HS-5 (cell line): ENCODE results near the gene KIF5C.
"Not testable (repeated sequence)": the region's sequence is repeated elsewhere in the genome, so short reads cannot be mapped to it uniquely, and the experiment has no call there.

Experiments
- DNase-seq: peaks from one replicate; pipeline ENCODE4 v3.0.0-alpha.2; 2012; ENCODE audit warnings: low read depth

Gene KIF5C

DNA sequence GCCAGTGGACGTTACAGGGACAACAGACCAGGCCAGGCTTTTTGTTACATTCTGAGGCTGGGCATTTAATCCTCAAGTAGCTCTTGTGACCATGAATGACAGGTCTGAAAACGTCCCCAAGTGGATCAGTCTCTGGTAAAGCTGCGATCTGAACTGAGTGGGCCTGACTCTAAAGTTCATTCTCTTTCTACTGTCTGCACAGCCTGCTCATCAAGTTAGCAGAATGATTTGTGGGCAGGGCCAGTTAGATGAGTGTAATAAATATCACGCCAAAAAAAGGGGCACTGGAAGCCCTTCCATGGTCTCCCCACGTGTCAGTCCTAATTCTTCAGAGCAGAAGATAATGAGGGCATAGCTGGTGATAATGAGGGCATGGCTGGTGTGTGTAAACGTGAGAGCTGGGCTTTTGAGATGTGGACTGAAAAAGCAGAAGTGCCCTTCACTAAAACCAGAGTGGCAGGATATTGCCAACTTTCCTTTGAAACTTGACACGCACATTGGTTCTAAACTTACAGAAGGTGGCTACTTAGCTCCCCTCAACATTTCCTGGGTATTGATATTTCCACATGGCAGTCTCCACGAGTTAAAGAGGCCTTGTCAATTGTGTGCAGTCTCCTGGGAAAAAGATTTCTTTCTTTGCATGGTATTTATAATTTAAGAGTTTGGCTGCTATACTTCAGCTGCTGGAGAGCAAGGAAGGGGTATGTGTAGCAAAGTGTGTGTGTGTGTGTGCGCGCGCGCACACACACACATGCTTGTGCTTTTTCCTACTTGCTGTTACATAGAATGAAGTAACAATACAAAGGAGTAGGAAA lies 90.8 kb downstream of the KIF5C start:
- DNase-seq = no peak

GRCh38 chr2:148966438-148966758 lies 91.4 kb downstream of the KIF5C start:
- DNase-seq = no peak

DNA sequence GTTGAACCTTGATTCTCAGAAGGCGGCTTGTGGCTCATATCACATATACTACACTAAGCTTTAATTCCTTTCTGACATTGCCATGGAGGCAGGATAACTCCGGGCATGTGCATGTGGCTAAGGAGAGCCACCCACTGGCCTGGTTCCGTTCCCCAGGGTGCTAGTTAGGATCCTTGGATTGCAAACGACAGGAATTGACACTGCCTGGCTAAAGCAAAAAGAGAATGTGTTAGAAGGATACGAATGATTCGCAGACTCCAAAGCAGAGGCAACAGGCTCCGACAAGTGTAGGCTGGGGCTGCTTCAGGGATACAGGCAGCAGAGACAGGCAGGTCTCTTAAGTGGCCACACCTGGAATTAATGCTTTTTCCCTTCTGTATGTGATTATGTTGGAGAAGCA lies 92.0 kb downstream of the KIF5C start:
- DNase-seq = no peak

GRCh38 chr2:148967578-148967977 lies 92.6 kb downstream of the KIF5C start:
- DNase-seq = no peak

GRCh38 chr2:148968301-148968700 lies 93.3 kb downstream of the KIF5C start:
- no peak for DNase-seq

DNA sequence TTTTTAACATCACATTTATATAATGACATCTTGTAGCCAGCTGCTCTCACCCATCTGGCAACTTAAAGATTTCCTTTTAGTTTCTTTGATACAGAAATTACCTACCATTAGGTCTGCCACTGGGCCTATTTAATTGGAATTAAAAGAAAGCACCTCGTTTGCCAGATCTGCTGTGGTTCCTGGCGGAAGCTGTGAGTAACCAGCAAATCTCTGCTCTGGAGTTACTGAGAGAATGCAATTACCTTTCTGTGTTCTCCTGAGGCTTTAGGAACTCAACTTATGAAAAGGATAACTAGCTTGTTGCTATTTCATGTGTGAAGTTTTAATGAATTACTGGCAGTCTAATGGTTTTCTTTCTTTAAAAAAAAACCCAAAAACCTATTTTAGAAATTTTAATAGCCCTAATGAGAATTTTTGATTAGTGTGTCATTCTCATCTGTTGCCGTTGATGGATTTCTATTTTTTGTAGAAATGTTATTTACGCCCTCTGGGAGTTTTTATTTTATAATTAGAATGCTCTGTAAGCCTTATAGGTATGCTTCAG lies 93.8 kb downstream of the KIF5C start:
- DNase-seq = no peak

- DNase-seq = no peak
These were observed 94.6 kb downstream of the KIF5C start for GRCh38 chr2:148969659-148970061.

DNA sequence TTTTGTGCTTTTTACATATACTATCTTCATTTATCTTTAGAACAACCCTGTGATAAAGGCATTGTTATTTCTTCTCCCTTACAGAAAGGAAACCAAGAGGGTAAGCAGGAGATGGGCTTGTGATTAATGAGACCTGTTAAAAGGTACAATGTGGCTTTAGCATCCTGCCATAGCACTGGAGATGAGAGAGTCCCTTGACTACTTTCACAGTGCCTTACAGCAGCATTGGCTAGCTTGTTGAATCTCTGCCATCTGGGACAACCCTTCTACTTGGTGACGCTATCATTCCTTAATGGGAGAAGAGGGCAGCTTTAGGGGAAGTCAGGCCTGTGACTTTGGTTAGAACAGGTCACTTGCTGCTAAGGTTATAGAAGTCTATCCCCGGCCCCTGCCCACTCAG lies 95.4 kb downstream of the KIF5C start:
- DNase-seq = no peak

DNA sequence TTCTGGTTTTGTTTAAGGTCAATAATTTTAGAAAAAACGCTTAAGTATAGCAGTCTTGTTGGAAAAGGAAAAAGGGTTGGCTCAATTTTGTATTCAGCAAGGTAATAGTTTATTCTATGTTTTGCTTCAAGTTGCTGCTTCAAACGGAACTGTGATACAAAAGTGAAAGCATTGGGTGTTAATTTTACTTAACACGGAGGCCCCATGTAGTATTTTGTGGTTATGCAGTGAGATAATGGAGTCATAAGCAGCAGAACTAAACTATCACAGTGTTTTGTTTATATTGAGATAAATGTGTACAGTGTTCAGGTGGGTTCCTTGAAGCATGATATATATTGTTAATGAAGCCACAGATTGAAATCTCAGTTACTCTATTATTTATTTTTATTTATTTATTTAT lies 96.5 kb downstream of the KIF5C start:
- DNase-seq = no peak

DNA sequence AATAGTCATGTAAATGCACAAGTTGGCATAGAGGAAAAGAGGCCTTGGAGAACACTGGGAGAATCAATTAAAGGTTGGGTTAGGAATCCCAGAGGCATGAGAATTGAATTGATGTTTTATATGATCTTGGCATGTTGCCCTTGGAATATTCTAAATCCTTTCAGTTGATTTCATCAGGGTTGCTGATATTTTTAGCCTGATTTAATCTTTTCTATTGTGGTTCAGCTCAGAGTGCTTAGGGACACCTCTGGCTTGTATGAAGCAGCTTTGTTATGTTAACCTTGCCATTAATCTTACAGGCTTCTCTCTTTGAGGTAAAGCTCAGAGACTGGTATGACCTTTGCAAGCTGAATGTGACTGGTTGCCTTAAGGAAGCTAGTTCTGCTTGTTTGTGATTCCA lies 99.1 kb downstream of the KIF5C start:
- DNase-seq = no peak

GRCh38 chr2:148978026-148978685 lies 103.1 kb downstream of the KIF5C start:
- no peak for DNase-seq

GRCh38 chr2:148978706-148979105 lies 103.7 kb downstream of the KIF5C start:
- no peak for DNase-seq

GRCh38 chr2:148979164-148979918 lies 104.3 kb downstream of the KIF5C start:
- DNase-seq = no peak

DNA sequence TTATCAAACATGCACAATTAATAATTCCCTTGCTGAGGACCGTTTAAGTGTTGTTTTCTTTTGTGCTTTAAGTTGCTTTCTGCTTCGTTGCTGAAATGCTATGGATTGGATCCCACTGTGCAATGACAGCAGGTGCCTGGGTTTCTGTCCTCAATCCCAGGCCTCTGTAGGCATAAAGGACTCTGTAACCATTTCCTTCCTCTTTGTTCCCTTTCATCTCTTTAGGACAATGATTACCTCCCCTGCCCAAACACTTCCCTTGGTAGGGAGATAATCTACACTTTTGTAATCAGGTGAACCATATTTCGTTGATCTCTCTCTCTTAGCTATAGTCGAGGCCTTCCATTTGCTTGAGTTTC lies 104.9 kb downstream of the KIF5C start:
- DNase-seq = no peak

GRCh38 chr2:148980496-148980895 lies 105.5 kb downstream of the KIF5C start:
- DNase-seq = not testable (repeated sequence)

DNA sequence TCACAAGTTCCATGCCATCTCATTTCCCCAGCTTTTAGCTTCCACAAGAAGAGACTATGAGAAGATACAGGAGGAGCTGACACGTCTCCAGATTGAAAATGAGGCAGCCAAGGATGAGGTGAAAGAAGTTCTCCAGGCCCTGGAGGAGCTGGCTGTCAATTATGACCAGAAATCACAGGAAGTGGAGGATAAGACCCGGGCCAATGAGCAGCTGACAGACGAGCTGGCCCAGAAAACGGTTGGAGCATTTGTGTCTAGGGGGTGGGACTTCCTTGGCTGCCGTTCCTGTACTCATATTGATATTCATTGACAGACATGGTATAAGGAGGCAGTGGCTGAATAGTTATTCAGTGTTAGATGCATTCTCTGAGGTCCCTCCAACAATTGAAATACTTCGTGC lies 106.3 kb downstream of the KIF5C start:
- DNase-seq = no peak

DNA sequence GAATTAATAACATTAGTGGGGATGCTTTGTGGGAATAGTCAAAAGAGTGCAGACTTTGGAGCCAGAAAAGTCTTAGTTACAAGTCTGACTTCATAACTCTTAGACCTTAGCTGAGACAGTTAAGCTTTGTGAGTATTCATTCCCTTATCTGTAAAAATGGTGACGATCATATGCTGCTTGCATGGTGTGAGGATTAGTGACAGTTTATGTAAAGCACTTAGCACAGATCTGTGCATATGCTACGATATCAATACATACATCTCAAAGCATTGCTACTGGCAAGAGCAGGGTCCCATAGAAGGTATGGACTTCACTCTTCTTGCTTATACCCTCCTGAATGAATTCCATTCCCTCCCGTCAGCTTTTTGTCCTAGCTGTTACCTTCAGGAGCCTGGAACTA lies 106.8 kb downstream of the KIF5C start:
- no peak for DNase-seq

DNA sequence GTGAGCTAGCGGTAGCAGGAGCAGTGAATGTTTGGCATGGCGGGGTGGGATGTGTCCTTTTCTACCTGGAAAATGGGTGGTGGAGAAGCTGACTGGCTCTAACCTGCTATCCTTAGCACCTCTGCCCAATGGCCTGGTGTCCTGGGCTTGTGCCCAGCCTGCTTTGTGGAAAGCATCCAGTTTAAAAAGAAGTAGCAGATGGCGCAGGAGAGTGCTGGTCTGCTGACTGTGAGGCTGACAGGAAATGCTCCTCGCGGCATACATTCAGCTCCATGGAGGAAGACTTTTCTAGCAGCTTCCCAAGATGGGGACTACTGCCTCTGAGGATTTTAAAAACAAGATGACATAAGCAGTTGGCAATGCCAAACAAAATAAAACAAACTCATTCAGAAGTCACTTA lies 107.3 kb downstream of the KIF5C start:
- no peak for DNase-seq

GRCh38 chr2:148983896-148984295 lies 108.9 kb downstream of the KIF5C start:
- DNase-seq = no peak

GRCh38 chr2:148984449-148984848 lies 109.4 kb downstream of the KIF5C start:
- no peak for DNase-seq

DNA sequence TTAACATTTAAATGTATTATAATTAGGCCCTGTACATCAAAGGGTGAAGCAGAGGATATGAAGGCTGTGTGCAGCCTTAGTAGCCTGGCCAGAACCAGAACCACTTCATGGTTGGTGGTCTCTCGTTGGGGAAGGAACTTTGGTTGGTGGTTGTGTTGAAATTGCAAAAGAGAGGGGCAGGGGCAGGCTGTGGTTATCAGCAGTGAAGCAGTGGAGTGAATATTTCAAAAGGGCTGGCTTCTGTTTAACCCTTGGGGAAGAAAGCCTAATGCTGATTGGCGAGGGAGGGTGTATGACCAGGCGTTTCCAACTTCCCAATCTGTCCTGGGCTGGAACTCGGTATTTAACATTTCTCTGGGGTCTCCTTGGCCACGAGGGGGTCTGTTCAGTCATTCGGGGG lies 112.3 kb downstream of the KIF5C start:
- no peak for DNase-seq

DNA sequence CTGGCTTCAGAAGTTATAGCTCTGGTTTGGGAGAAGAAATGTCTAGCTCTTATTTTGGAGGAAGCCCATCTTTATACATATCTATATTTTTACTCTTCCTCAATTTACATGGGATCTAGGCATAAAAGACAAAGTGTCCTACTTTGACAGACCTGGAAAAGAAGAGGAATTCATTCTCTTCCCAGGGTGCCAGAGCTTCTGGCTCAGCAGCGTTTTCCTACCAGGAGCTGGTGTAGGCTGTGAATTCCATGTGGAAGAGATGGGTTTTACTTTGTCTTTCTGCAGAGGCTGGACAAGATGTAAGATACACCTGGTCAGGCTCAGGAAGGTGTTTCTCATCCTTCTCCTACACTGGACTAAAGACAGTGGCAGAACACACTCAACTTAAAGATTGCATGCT lies 113.3 kb downstream of the KIF5C start:
- no peak for DNase-seq

GRCh38 chr2:148989882-148990493 lies 115.0 kb downstream of the KIF5C start:
- DNase-seq = peak; percentile 41
